K562 (cell line): Measurements from ENCODE around the gene IRF1. TPM values are rescaled to one million over a fixed set of nuclear protein-coding genes. Genes with fewer than 3 reads are reported as not detected.
A peak's percentile ranks its signal among the peaks of the same experiment; 100 is the strongest.

ENCODE experiments used
- ATAC-seq: fragments of 200-7000 bp; cut with Tn5 transposase; 3 replicates; pipeline ENCODE4 v1.9.1; 2020; ENCODE audit warnings: moderate library complexity
- BruUV-seq: library from RNA; stranded (reverse); fragments of 400-500 nt; replicated peaks from 2 replicates; lab custom pipeline; 2021; lab: Mats Ljungman, UMichigan
- CTCF ChIA-PET: fragments of 300-600 bp; formaldehyde crosslinking; extraction: SDS; loops from one replicate; lab custom pipeline; 2021; ENCODE audit warnings: low intra/inter-chr PET ratio; lab: Yijun Ruan, JAX
- POLR2A ChIA-PET: fragments of 300-600, 350-650 bp; sonication (Branson Sonifier 250); formaldehyde crosslinking; extraction: SDS; loops from one replicate; lab custom pipeline; 2021; ENCODE audit warnings: antibody characterized with exemption, inconsistent platforms; lab: Yijun Ruan, JAX
- DNase-seq, 4 experiments: peaks; one replicate each; pipeline versions ENCODE4 v3.0.0 to v3.0.0-alpha.2; 2011 to 2018; ENCODE audit warnings: low spot score in 3 of 4, mixed read lengths in 3 of 4; ENCODE audit errors: extremely low read depth in 1 of 4
- FAIRE-seq: peaks from 2 replicates; lab custom pipeline; 2011; peaks lifted over from hg19 to GRCh38; lab: Jason Lieb, UNC
- H2AFZ ChIP-seq: 2 replicates; pipeline ENCODE4 v1.6.0; 2011; ENCODE audit warnings: low read depth, low read length, control low read depth, inconsistent platforms
- H3K27ac ChIP-seq: fragments of 200-600 bp; 3 replicates; pipeline ENCODE4 v1.8.0; 2011; ENCODE audit warnings: low read depth, mild to moderate bottlenecking, control low read depth, inconsistent platforms, low read length, moderate library complexity, mixed read lengths; ENCODE audit errors: extremely low read depth
- H3K27me3 ChIP-seq, 2 experiments: fragments of 300-600 bp in 1 of 2; 2 replicates in 1 of 2; 3 replicates in 1 of 2; pipeline versions ENCODE4 v1.6.0 to v1.8.0; 2011; ENCODE audit warnings: inconsistent platforms in 2 of 2, low read length in 2 of 2, mild to moderate bottlenecking in 1 of 2, mixed read lengths in 1 of 2, moderate library complexity in 1 of 2; ENCODE audit not compliant: control insufficient read depth in 2 of 2, insufficient read depth in 2 of 2
- H3K36me3 ChIP-seq: fragments of 300-600 bp; 3 replicates; pipeline ENCODE4 v1.8.0; 2011; ENCODE audit warnings: mild to moderate bottlenecking, low read length, inconsistent platforms; ENCODE audit not compliant: control insufficient read depth, insufficient read depth
- H3K4me1 ChIP-seq, 2 experiments: fragments of 200-600 bp in 1 of 2; replicated peaks in 1 of 2; 2 replicates in 1 of 2; 3 replicates in 1 of 2; pipeline versions ENCODE4 v1.5.1 to v1.8.0; 2011; ENCODE audit warnings: inconsistent platforms in 2 of 2, low read length in 2 of 2, mild to moderate bottlenecking in 1 of 2, mixed read lengths in 1 of 2, moderate library complexity in 1 of 2; ENCODE audit not compliant: control insufficient read depth in 2 of 2, insufficient read depth in 2 of 2
- H3K4me2 ChIP-seq: 2 replicates; pipeline ENCODE4 v1.6.1; 2011; ENCODE audit warnings: low read length, control low read depth, inconsistent platforms, mixed read lengths; ENCODE audit not compliant: insufficient read depth
- H3K4me3 ChIP-seq: fragments of 200-600 bp; sonication (generic), shearing (Covaris generic); 2 replicates; pipeline ENCODE4 v1.5.1; 2016; ENCODE audit warnings: control low read depth, inconsistent platforms
- H3K79me2 ChIP-seq: fragments of 200-600 bp; 3 replicates; pipeline ENCODE4 v1.8.0; 2011; ENCODE audit warnings: low read length, inconsistent platforms; ENCODE audit not compliant: control insufficient read depth, insufficient read depth
- H3K9ac ChIP-seq, 2 experiments: 2 replicates each; pipeline versions ENCODE4 v1.6.0 to v1.6.1; 2011; ENCODE audit warnings: low read depth in 2 of 2, low read length in 2 of 2, control low read depth in 1 of 2, inconsistent platforms in 1 of 2, mild to moderate bottlenecking in 1 of 2, mixed read lengths in 1 of 2; ENCODE audit not compliant: insufficient read depth in 1 of 2
- H3K9me1 ChIP-seq: one replicate; pipeline ENCODE4 v1.6.0; 2011; ENCODE audit warnings: inconsistent platforms, mild to moderate bottlenecking, low read length, moderate library complexity; ENCODE audit not compliant: control insufficient read depth, insufficient read depth
- H3K9me3 ChIP-seq: replicated peaks from 2 replicates; pipeline ENCODE4 v1.5.1; 2011; ENCODE audit warnings: low read depth, low read length, inconsistent platforms; ENCODE audit not compliant: control insufficient read depth, insufficient read depth
- H4K20me1 ChIP-seq: replicated peaks from 2 replicates; pipeline ENCODE4 v1.6.1; 2011; ENCODE audit warnings: low read length, inconsistent platforms, mixed read lengths; ENCODE audit not compliant: control insufficient read depth, insufficient read depth
- CBFB ChIP-seq: sonication (generic); formaldehyde crosslinking; IDR thresholded peaks from 2 replicates; pipeline ENCODE4 v1.4.0; 2020; ENCODE audit warnings: mild to moderate bottlenecking, missing genetic modification reagents
- CSDE1 ChIP-seq, 2 experiments: fragments of 450-650 bp; IDR thresholded peaks; 2 replicates each; pipeline ENCODE4 v1.6.1; 2016; ENCODE audit warnings: mild to moderate bottlenecking in 1 of 2
- DNMT1 ChIP-seq: fragments of 450-650 bp; IDR thresholded peaks from 2 replicates; pipeline ENCODE4 v1.6.1; 2016; ENCODE audit warnings: antibody characterized with exemption, mild to moderate bottlenecking
- EP300 ChIP-seq: IDR thresholded peaks from 2 replicates; pipeline ENCODE4 v1.6.1; 2012; ENCODE audit warnings: low read length, improper control_type of control experiment
- MEF2A ChIP-seq: IDR thresholded peaks from 2 replicates; pipeline ENCODE4 v1.6.1; 2011; ENCODE audit warnings: low read depth, mild to moderate bottlenecking, low read length, moderate library complexity; ENCODE audit not compliant: control insufficient read depth
- MEIS2 ChIP-seq: fragments of 450-650 bp; IDR thresholded peaks from 2 replicates; pipeline ENCODE4 v1.6.1; 2014; ENCODE audit warnings: mild to moderate bottlenecking; ENCODE audit not compliant: partially characterized antibody
- RCOR1 ChIP-seq, 2 experiments: IDR thresholded peaks; 2 replicates each; pipeline ENCODE4 v1.6.1; 2012; ENCODE audit warnings: low read depth in 2 of 2, low read length in 2 of 2, borderline replicate concordance in 1 of 2, improper control_type of control experiment in 1 of 2
- SUPT5H ChIP-seq: fragments of 450-650 bp; IDR thresholded peaks from 2 replicates; pipeline ENCODE4 v1.6.1; 2016
- ZNF780A ChIP-seq: fragments of 250-450 bp; sonication (Bioruptor Pico); IDR thresholded peaks from 2 replicates; pipeline ENCODE4 v1.5.0; 2021; ENCODE audit warnings: mild to moderate bottlenecking
- whole genome bisulfite sequencing: fragments of 100-300 bp; shearing (Covaris generic); methylation state at CpG from one replicate; pipeline ENCODE4 v1.1.6; 2016; ENCODE audit warnings: low coverage, mixed read lengths; ENCODE audit not compliant: insufficient coverage; ENCODE audit errors: missing lambda C conversion rate; 5-methylcytosine and 5-hydroxymethylcytosine counted together
- in situ Hi-C: fragments of 300-500 bp; cut with MboI; formaldehyde crosslinking; loops from 4 replicates; pipeline ENCODE4 v1.15.0; 2018; ENCODE audit warnings: inconsistent platforms, mixed read lengths
- intact Hi-C: fragments of 100-400 bp; cut with micrococcal nuclease; formaldehyde crosslinking; loops from 2 replicates; pipeline ENCODE4 v1.14.2; 2022
- polyA plus RNA-seq, 8 experiments: library from polyadenylated mRNA; depleted of rRNA in 4 of 8; stranded (reverse) in 5 of 8; unstranded in 3 of 8; fragments of >200 nt; fragmentation: Nextera tagmentation in 2 of 8; fragmentation: Illumina TruSeq in 1 of 8; extraction: Ambion mirVana in 2 of 8; extraction: Trizol in 1 of 8; gene quantifications; 2 replicates each; pipeline versions ENCODE4 v1.2.1 to v1.2.3, GENCODE V29; 2011 to 2014; ENCODE audit warnings: inconsistent platforms in 1 of 8, missing spikeins in 1 of 8
- total RNA-seq, 7 experiments: library from RNA; depleted of rRNA in 6 of 7; stranded (reverse); fragments of >200 nt in 6 of 7; fragmentation: Illumina TruSeq in 2 of 7; extraction: Trizol in 2 of 7; gene quantifications; 2 replicates each; pipeline versions ENCODE4 v1.2.1 to v1.2.3, GENCODE V29; 2011 to 2021; ENCODE audit warnings: low replicate concordance in 1 of 7

IRF1 gene
- total and polyA plus RNA-seq, 9 of the 15 experiments (the other 6 are each of a cell fraction or from before 2014, with no cell fraction given), result 1.1 to 12.3 (median 5.9) TPM

- 0 out of 2 replicates have a peak, but pooled peaks have one; percentile 22 for TF ChIP-seq EP300
Measured at GRCh38 chr5:132466433-132467286, 23.9 kb downstream of the IRF1 start (continued).

GRCh38 chr5:132465059-132465707, 25.4 kb downstream of the IRF1 start:
- Histone ChIP-seq H3K36me3 (no peaks in the 10 kb centered on the region), H3K4me3 (no peak overlapping the region), H3K4me1 (peaks cover 28 to 29% of the 10 kb centered on the region in 2 experiments), H3K4me2 (no peak overlapping the region)
- FAIRE-seq (no peak), ATAC-seq (no peak)
- POLR2A ChIA-PET, result interaction anchor here (0.6 to 4.3 kb wide), 6 partner anchors 14 to 39 kb away, joined by 3 to 61 read pairs (median 3); partner anchors contain the start of gene IRF1
- BruUV-seq, result no TSS peak
- TF ChIP-seq CSDE1 (IDR thresholded peaks at IDR 0.05) (no peak), MEF2A (no peak), MEIS2 (no peak), ZNF780A (CRISPR knock-in tag) (no peak), DNMT1 (no peak), RCOR1 (IDR thresholded peaks at IDR 0.05; ENCODE audit: borderline replicate concordance in 1 of 2, low read depth in 2 of 2, low read length in 2 of 2) (no peak), SUPT5H (no peak), CBFB (CRISPR knock-in tag) (no peak)
- TF ChIP-seq, all 486 proteins: peak for 0
- no peak for DNase-seq
- Histone ChIP-seq H3K27ac (no peak overlapping the region), H3K9me1 (no peaks in the 10 kb centered on the region), H2AFZ (no peak overlapping the region), H3K79me2 (no peaks in the 10 kb centered on the region), H3K9me3 (no peaks in the 10 kb centered on the region), H3K9ac (peak overlapping the region in 1 of 2 experiments; percentile 23; a peak in 2 of 4 replicates), H3K27me3 (no peaks in the 10 kb centered on the region), H4K20me1 (no peaks in the 10 kb centered on the region)
- WGBS, result 67% methylated on average over 7 of the region's 10 CpGs
- intact Hi-C loops (no loop called here), in situ Hi-C loops (no loop called here)
- CTCF ChIA-PET, result no interaction called here
